HCT116 (cell line): ENCODE results near the gene CDH4. TPM values are rescaled to one million over a fixed set of nuclear protein-coding genes. Genes with fewer than 3 reads are reported as not detected.

Experiments
- ATAC-seq: fragments of 200-7000 bp; cut with Tn5 transposase; 2 replicates; pipeline ENCODE4 v1.9.1; 2020; ENCODE audit warnings: mild to moderate bottlenecking, moderate library complexity
- BruUV-seq: library from RNA; stranded (reverse); fragments of 400-500 nt; replicated peaks from 2 replicates; lab custom pipeline; 2021; lab: Mats Ljungman, UMichigan
- CTCF ChIA-PET: fragments of 300-600 bp; sonication (Branson Sonifier 250); formaldehyde crosslinking; loops from one replicate; lab custom pipeline; 2021; ENCODE audit warnings: antibody characterized with exemption; lab: Charles Lee
- POLR2A ChIA-PET: fragments of 300-600, 350-600 bp; sonication (Branson Sonifier 250); formaldehyde crosslinking; loops from one replicate; lab custom pipeline; 2021; ENCODE audit warnings: antibody characterized with exemption; lab: Charles Lee
- RAD21 ChIA-PET, 2 experiments: fragments of 300-600 bp; sonication (Branson Sonifier 250); formaldehyde crosslinking; loops; one replicate each; lab custom pipeline; 2023; ENCODE audit warnings: low total read pairs in 2 of 2; ENCODE audit not compliant: uncharacterized antibody in 2 of 2, unreplicated experiment in 2 of 2, low non-redundant PET in 1 of 2; lab: Charles Lee
- DNase-seq: peaks from one replicate; pipeline ENCODE4 v3.0.0-alpha.2; 2010; ENCODE audit warnings: low read depth, low spot score
- H2AFZ ChIP-seq: fragments of 200-600 bp; shearing (Covaris generic), sonication (generic); 2 replicates; pipeline ENCODE4 v1.6.1; 2017; ENCODE audit warnings: low read depth, mixed run types, mixed read lengths, antibody characterized with exemption, low read length; ENCODE audit not compliant: poor library complexity, severe bottlenecking
- H3K27ac ChIP-seq: 2 replicates; pipeline ENCODE4 v1.5.1; 2012; ENCODE audit warnings: low read depth, low read length
- H3K27me3 ChIP-seq: fragments of 200-600 bp; sonication (generic); 2 replicates; pipeline ENCODE4 v1.6.1; 2016; ENCODE audit warnings: mixed run types, low read length, mixed read lengths; ENCODE audit not compliant: insufficient read depth
- H3K36me3 ChIP-seq, 2 experiments: fragments of 200-500 bp in 1 of 2; fragments of 200-600 bp in 1 of 2; sonication (Bioruptor generic) in 1 of 2; sonication (generic) in 1 of 2; 2 replicates each; pipeline versions ENCODE4 v1.5.1 to v1.6.1; 2014 to 2016; ENCODE audit warnings: low read length in 2 of 2, inconsistent platforms in 1 of 2, mixed read lengths in 1 of 2, mixed run types in 1 of 2; ENCODE audit not compliant: insufficient read depth in 2 of 2, control insufficient read depth in 1 of 2
- H3K4me1 ChIP-seq, 2 experiments: fragments of 200-600 bp in 1 of 2; sonication (generic) in 1 of 2; 2 replicates each; pipeline versions ENCODE4 v1.5.1 to v1.6.1; 2012 to 2017; ENCODE audit warnings: low read length in 2 of 2, inconsistent platforms in 1 of 2, mild to moderate bottlenecking in 1 of 2, mixed read lengths in 1 of 2, mixed run types in 1 of 2, moderate library complexity in 1 of 2; ENCODE audit not compliant: insufficient read depth in 2 of 2, control insufficient read depth in 1 of 2
- H3K4me2 ChIP-seq: fragments of 200-600 bp; sonication (generic); 2 replicates; pipeline ENCODE4 v1.6.1; 2017; ENCODE audit warnings: mixed run types, low read length, mixed read lengths
- H3K4me3 ChIP-seq, 2 experiments: fragments of 200-600 bp in 1 of 2; sonication (generic) in 1 of 2; replicated peaks in 1 of 2; 2 replicates each; pipeline ENCODE4 v1.5.1; 2011 to 2016; ENCODE audit warnings: low read length in 2 of 2, control low read depth in 1 of 2, low read depth in 1 of 2, mild to moderate bottlenecking in 1 of 2, mixed read lengths in 1 of 2, mixed run types in 1 of 2
- H3K79me2 ChIP-seq: fragments of 200-600 bp; sonication (generic); 2 replicates; pipeline ENCODE4 v1.6.1; 2017; ENCODE audit warnings: mild to moderate bottlenecking, mixed run types, low read length, moderate library complexity, mixed read lengths; ENCODE audit not compliant: insufficient read depth
- H3K9ac ChIP-seq: fragments of 200-600 bp; sonication (generic); 2 replicates; pipeline ENCODE4 v1.6.1; 2016; ENCODE audit warnings: low read length, mixed read lengths
- H3K9me2 ChIP-seq: fragments of 200-600 bp; sonication (generic), shearing (Covaris generic); 2 replicates; pipeline ENCODE4 v1.6.1; 2017; ENCODE audit warnings: mixed run types, mild to moderate bottlenecking, moderate library complexity; ENCODE audit not compliant: insufficient read depth
- H3K9me3 ChIP-seq, 2 experiments: fragments of 200-500 bp in 1 of 2; fragments of 200-600 bp in 1 of 2; sonication (Bioruptor generic) in 1 of 2; sonication (generic) in 1 of 2; 2 replicates each; pipeline ENCODE4 v1.6.1; 2014 to 2017; ENCODE audit warnings: low read length in 2 of 2, mixed read lengths in 2 of 2, inconsistent platforms in 1 of 2, low read depth in 1 of 2, mild to moderate bottlenecking in 1 of 2, mixed run types in 1 of 2, moderate library complexity in 1 of 2; ENCODE audit not compliant: control insufficient read depth in 1 of 2, insufficient read depth in 1 of 2
- H4K20me1 ChIP-seq: fragments of 200-600 bp; sonication (generic), shearing (Covaris generic); 2 replicates; pipeline ENCODE4 v1.6.1; 2017; ENCODE audit warnings: mixed run types, mild to moderate bottlenecking, moderate library complexity; ENCODE audit not compliant: insufficient read depth
- CBX3 ChIP-seq: IDR thresholded peaks from 2 replicates; pipeline ENCODE4 v1.6.1; 2012; ENCODE audit warnings: low read depth
- CEBPB ChIP-seq: IDR thresholded peaks from 2 replicates; pipeline ENCODE4 v1.6.1; 2012; ENCODE audit warnings: low read depth
- EGR1 ChIP-seq: IDR thresholded peaks from 2 replicates; pipeline ENCODE4 v1.6.1; 2012; ENCODE audit warnings: low read depth
- EZH2 ChIP-seq: fragments of 200-600 bp; sonication (generic); IDR thresholded peaks from 2 replicates; pipeline ENCODE4 v1.6.1; 2017; ENCODE audit warnings: antibody characterized with exemption, mixed run types
- EZH2phosphoT487 ChIP-seq: fragments of 200-600 bp; IDR thresholded peaks from 2 replicates; pipeline ENCODE4 v1.6.1; 2018; ENCODE audit warnings: antibody characterized with exemption, borderline replicate concordance
- FOSL1 ChIP-seq: IDR thresholded peaks from 2 replicates; pipeline ENCODE4 v1.6.1; 2012; ENCODE audit warnings: low read depth
- JUND ChIP-seq: IDR thresholded peaks from 2 replicates; pipeline ENCODE4 v1.6.1; 2012
- POLR2A ChIP-seq: IDR thresholded peaks from 2 replicates; pipeline ENCODE4 v1.7.0; 2011; ENCODE audit warnings: borderline replicate concordance; ENCODE audit not compliant: insufficient read depth, insufficient read length; ENCODE audit errors: extremely low read depth
- POLR2AphosphoS5 ChIP-seq: IDR thresholded peaks from 2 replicates; pipeline ENCODE4 v1.6.1; 2011; ENCODE audit warnings: mild to moderate bottlenecking, low read depth, low read length, moderate library complexity
- RAD21 ChIP-seq: IDR thresholded peaks from 2 replicates; pipeline ENCODE4 v1.6.1; 2012; ENCODE audit warnings: low read depth, mild to moderate bottlenecking
- SIN3A ChIP-seq: IDR thresholded peaks from 2 replicates; pipeline ENCODE4 v1.6.1; 2012; ENCODE audit warnings: low read depth
- SP1 ChIP-seq: IDR thresholded peaks from 2 replicates; pipeline ENCODE4 v1.6.1; 2012; ENCODE audit warnings: low read depth
- YY1 ChIP-seq: IDR thresholded peaks from 2 replicates; pipeline ENCODE4 v1.6.1; 2011; ENCODE audit warnings: low read length, low read depth, moderate library complexity, mild to moderate bottlenecking; ENCODE audit not compliant: insufficient replicate concordance; ENCODE audit errors: extremely low read depth
- ZFX ChIP-seq: fragments of 450-650 bp; IDR thresholded peaks from 2 replicates; pipeline ENCODE4 v1.6.1; 2017
- ZNF274 ChIP-seq: fragments of 200-500 bp; sonication (Bioruptor generic); IDR thresholded peaks from 2 replicates; pipeline ENCODE4 v1.6.1; 2014; ENCODE audit warnings: mild to moderate bottlenecking, low read depth, low read length, inconsistent platforms
- intact Hi-C: fragments of 100-400 bp; cut with micrococcal nuclease; formaldehyde crosslinking; loops from 2 replicates; pipeline ENCODE4 v1.10.0; 2022
- total RNA-seq: library from RNA; stranded (reverse); gene quantifications from one replicate; pipeline ENCODE4 v1.2.1, GENCODE V29; 2021; ENCODE audit not compliant: unreplicated experiment
- TF ChIP-seq, protein P1 (sequence below): IDR thresholded peaks from 2 replicates; pipeline ENCODE4 v1.6.1; 2012
- TF ChIP-seq, protein P2 (sequence below), 3 experiments: fragments of 200-600 bp in 1 of 3; sonication (generic) in 1 of 3; IDR thresholded peaks in 2 of 3; conservative IDR thresholded peaks in 1 of 3; 2 replicates each; pipeline ENCODE4 v1.5.1; 2012 to 2017; ENCODE audit warnings: low read depth in 2 of 3, low read length in 2 of 3, antibody characterized with exemption in 1 of 3, borderline replicate concordance in 1 of 3, control low read depth in 1 of 3, mild to moderate bottlenecking in 1 of 3, mixed read lengths in 1 of 3, mixed run types in 1 of 3, moderate library complexity in 1 of 3; ENCODE audit not compliant: insufficient read depth in 1 of 3
- TF ChIP-seq, protein P3 (sequence below): IDR thresholded peaks from 2 replicates; pipeline ENCODE4 v1.6.1; 2011; ENCODE audit warnings: mild to moderate bottlenecking, low read length, moderate library complexity; ENCODE audit not compliant: insufficient replicate concordance; ENCODE audit errors: extremely low read depth

The CDH4 gene
- total RNA-seq, 1 experiment from 2014 or later, result not detected

DNA sequence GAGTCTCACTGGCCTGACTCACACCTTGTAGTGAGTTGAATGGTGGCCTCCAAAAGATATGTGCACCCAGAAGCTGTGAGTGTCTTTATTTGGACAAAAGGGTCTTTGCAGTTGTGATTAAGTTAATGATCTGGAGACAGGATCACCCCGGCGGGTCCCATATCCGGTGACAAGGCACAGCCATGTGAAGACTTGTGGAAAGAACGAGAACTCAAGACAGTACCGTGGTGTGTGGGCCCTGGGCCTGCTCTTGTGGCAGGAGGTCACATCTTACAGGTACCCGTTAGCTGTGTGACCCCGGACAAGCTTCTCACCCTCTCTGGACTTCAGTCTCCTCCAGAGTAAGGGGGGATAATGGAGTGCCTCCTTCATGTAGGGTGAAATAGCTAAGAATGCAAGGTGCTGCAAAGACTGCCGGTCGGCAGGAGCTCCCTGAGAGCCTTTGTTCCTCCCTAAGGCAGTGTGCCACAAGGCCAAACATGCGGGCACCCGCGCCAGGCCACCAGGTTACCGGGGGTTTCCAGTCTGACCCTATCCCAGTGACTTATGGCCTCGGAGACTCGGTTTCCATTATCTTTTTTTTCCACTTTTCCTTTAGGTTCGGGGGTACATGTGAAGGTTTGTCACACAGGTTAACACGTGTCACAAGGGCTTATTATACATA is 39.2 kb downstream of the CDH4 start:
- ChIA-PET CTCF (no interaction called here), POLR2A (no interaction called here), RAD21 (no interaction called here)
- TF ChIP-seq ZNF274 (no peak), SP1 (no peak), JUND (no peak), EGR1 (no peak), RAD21 (no peak), SIN3A (no peak), CEBPB (no peak), POLR2A (no peak), CBX3 (no peak), ZFX (no peak), YY1 (no peak), POLR2AphosphoS5 (no peak), FOSL1 (no peak), EZH2 (no peak), EZH2phosphoT487 (no peak)
- TF ChIP-seq, protein P1, sequence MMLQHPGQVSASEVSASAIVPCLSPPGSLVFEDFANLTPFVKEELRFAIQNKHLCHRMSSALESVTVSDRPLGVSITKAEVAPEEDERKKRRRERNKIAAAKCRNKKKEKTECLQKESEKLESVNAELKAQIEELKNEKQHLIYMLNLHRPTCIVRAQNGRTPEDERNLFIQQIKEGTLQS, result no peak
- TF ChIP-seq, protein P2, sequence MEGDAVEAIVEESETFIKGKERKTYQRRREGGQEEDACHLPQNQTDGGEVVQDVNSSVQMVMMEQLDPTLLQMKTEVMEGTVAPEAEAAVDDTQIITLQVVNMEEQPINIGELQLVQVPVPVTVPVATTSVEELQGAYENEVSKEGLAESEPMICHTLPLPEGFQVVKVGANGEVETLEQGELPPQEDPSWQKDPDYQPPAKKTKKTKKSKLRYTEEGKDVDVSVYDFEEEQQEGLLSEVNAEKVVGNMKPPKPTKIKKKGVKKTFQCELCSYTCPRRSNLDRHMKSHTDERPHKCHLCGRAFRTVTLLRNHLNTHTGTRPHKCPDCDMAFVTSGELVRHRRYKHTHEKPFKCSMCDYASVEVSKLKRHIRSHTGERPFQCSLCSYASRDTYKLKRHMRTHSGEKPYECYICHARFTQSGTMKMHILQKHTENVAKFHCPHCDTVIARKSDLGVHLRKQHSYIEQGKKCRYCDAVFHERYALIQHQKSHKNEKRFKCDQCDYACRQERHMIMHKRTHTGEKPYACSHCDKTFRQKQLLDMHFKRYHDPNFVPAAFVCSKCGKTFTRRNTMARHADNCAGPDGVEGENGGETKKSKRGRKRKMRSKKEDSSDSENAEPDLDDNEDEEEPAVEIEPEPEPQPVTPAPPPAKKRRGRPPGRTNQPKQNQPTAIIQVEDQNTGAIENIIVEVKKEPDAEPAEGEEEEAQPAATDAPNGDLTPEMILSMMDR (IDR thresholded peaks at IDR 0.05 in 2 of 3, conservative IDR thresholded peaks at IDR 0.05 in 1 of 3; ENCODE audit: borderline replicate concordance in 1 of 3, insufficient read depth in 1 of 3, low read depth in 2 of 3, low read length in 2 of 3), result no peak
- TF ChIP-seq, protein P3, sequence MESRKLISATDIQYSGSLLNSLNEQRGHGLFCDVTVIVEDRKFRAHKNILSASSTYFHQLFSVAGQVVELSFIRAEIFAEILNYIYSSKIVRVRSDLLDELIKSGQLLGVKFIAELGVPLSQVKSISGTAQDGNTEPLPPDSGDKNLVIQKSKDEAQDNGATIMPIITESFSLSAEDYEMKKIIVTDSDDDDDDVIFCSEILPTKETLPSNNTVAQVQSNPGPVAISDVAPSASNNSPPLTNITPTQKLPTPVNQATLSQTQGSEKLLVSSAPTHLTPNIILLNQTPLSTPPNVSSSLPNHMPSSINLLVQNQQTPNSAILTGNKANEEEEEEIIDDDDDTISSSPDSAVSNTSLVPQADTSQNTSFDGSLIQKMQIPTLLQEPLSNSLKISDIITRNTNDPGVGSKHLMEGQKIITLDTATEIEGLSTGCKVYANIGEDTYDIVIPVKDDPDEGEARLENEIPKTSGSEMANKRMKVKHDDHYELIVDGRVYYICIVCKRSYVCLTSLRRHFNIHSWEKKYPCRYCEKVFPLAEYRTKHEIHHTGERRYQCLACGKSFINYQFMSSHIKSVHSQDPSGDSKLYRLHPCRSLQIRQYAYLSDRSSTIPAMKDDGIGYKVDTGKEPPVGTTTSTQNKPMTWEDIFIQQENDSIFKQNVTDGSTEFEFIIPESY, result no peak
- Histone ChIP-seq H2AFZ (no peak overlapping the region), H3K9me2 (no peaks in the 10 kb centered on the region), H3K27me3 (no peaks in the 10 kb centered on the region), H3K79me2 (no peaks in the 10 kb centered on the region), H3K9me3 (peaks cover 5 to 28% of the 10 kb centered on the region in 2 experiments; a peak in 2 of 4 replicates), H3K4me2 (no peak overlapping the region), H3K4me3 (no peak overlapping the region), H3K9ac (no peak overlapping the region), H3K27ac (no peak overlapping the region), H4K20me1 (no peaks in the 10 kb centered on the region), H3K4me1 (no peaks in the 10 kb centered on the region), H3K36me3 (no peaks in the 10 kb centered on the region)
- BruUV-seq, result no TSS peak
- no peak for DNase-seq
- intact Hi-C loops, result no loop called here
- ATAC-seq, result no peak
